B cell (primary cell): Measurements from ENCODE around the gene ALDH8A1. TPM values are rescaled to one million over a fixed set of nuclear protein-coding genes. Genes with fewer than 3 reads are reported as not detected.

Experiments
- ATAC-seq: fragments of 200-7000 bp; cut with Tn5 transposase; one replicate; pipeline ENCODE4 v1.10.0; 2021; ENCODE audit warnings: low read depth, mild to moderate bottlenecking, moderate number of reproducible peaks, moderate library complexity
- CTCF ChIA-PET: fragments of 350-600 bp; sonication (Branson Sonifier 250); formaldehyde crosslinking; loops from one replicate; lab custom pipeline; 2021; ENCODE audit warnings: antibody characterized with exemption, inconsistent platforms; lab: Charles Lee
- POLR2A ChIA-PET: fragments of 350-600 bp; sonication (Branson Sonifier 250); formaldehyde crosslinking; loops from one replicate; lab custom pipeline; 2021; ENCODE audit warnings: antibody characterized with exemption; lab: Charles Lee
- DNase-seq: peaks from one replicate; pipeline ENCODE4 v3.0.0; 2013
- H2AFZ ChIP-seq: 2 replicates; pipeline ENCODE4 v1.6.1; 2012; ENCODE audit warnings: mild to moderate bottlenecking, low read depth, low read length; ENCODE audit not compliant: insufficient read depth, poor library complexity, severe bottlenecking
- H3K27ac ChIP-seq, 2 donors: 1 replicate in 1 of 2; 2 replicates in 1 of 2; pipeline ENCODE4 v1.5.1; 2012 to 2013; ENCODE audit warnings: low read length in 2 of 2, mild to moderate bottlenecking in 2 of 2, moderate library complexity in 1 of 2
- H3K27me3 ChIP-seq, 4 experiments: fragments of 200-600 bp in 1 of 4; sonication (generic) in 1 of 4; replicated peaks in 1 of 4; 1 replicate in 2 of 4; 2 replicates in 2 of 4; pipeline versions ENCODE4 v1.6.1 to v1.7.0; 2013 to 2016; ENCODE audit warnings: low read length in 3 of 4, mild to moderate bottlenecking in 2 of 4, mixed read lengths in 1 of 4, moderate library complexity in 1 of 4; ENCODE audit not compliant: insufficient read depth in 4 of 4, control insufficient read depth in 3 of 4; ENCODE audit errors: control extremely low read depth in 1 of 4
- H3K36me3 ChIP-seq, 2 experiments: replicated peaks in 1 of 2; 1 replicate in 1 of 2; 2 replicates in 1 of 2; pipeline versions ENCODE4 v1.6.1 to v1.7.1; 2013; ENCODE audit warnings: low read length in 1 of 2; ENCODE audit not compliant: insufficient read depth in 2 of 2, control insufficient read depth in 1 of 2; ENCODE audit errors: control extremely low read depth in 1 of 2, extremely low read depth in 1 of 2
- H3K4me1 ChIP-seq, 2 donors: fragments of 200-600 bp in 1 of 2; sonication (generic) in 1 of 2; 1 replicate in 1 of 2; 2 replicates in 1 of 2; pipeline versions ENCODE4 v1.5.1 to v1.6.1; 2013 to 2017; ENCODE audit warnings: low read length in 2 of 2; ENCODE audit not compliant: control insufficient read depth in 2 of 2, insufficient read depth in 2 of 2
- H3K4me2 ChIP-seq: replicated peaks from 2 replicates; pipeline ENCODE3; 2012; ENCODE audit warnings: mild to moderate bottlenecking, low read depth, low read length; ENCODE audit not compliant: poor library complexity, severe bottlenecking
- H3K4me3 ChIP-seq, 5 experiments: fragments of 200-600 bp in 1 of 5; sonication (generic) in 1 of 5; 1 replicate in 3 of 5; 2 replicates in 2 of 5; pipeline versions ENCODE4 v1.5.1 to v1.7.0; 2011 to 2016; ENCODE audit warnings: low read length in 4 of 5, mild to moderate bottlenecking in 4 of 5, low read depth in 2 of 5, control low read depth in 1 of 5, moderate library complexity in 1 of 5; ENCODE audit not compliant: insufficient read depth in 1 of 5; ENCODE audit errors: control extremely low read depth in 1 of 5, extremely low read depth in 1 of 5
- H3K79me2 ChIP-seq: fragments of 200-600 bp; sonication (generic); one replicate; pipeline ENCODE4 v1.6.0; 2016; ENCODE audit warnings: low read length; ENCODE audit not compliant: control insufficient read depth, insufficient read depth
- H3K9ac ChIP-seq: fragments of 200-600 bp; sonication (generic); 2 replicates; pipeline ENCODE4 v1.6.1; 2017; ENCODE audit warnings: mild to moderate bottlenecking, low read length, moderate library complexity
- H3K9me3 ChIP-seq, 3 donors: one replicate each; pipeline versions ENCODE4 v1.6.1 to v1.7.1; 2013; ENCODE audit warnings: low read length in 2 of 3; ENCODE audit not compliant: control insufficient read depth in 2 of 3, insufficient read depth in 1 of 3; ENCODE audit errors: control extremely low read depth in 1 of 3
- H4K20me1 ChIP-seq: 2 replicates; pipeline ENCODE4 v1.6.0; 2012; ENCODE audit warnings: mild to moderate bottlenecking, low read length; ENCODE audit not compliant: insufficient read depth, control insufficient read depth, poor library complexity, severe bottlenecking
- H3K27ac Mint-ChIP-seq: one replicate; pipeline ENCODE4 v1.8.0; 2021; ENCODE audit warnings: mixed read lengths
- H3K27me3 Mint-ChIP-seq: one replicate; pipeline ENCODE4 v1.8.0; 2021; ENCODE audit warnings: mixed read lengths
- H3K4me1 Mint-ChIP-seq: one replicate; pipeline ENCODE4 v1.8.0; 2021; ENCODE audit warnings: mixed read lengths
- H3K4me3 Mint-ChIP-seq: one replicate; pipeline ENCODE4 v1.8.0; 2021; ENCODE audit warnings: mixed read lengths
- H3K9me3 Mint-ChIP-seq: one replicate; pipeline ENCODE4 v1.8.0; 2022; ENCODE audit warnings: mixed read lengths; ENCODE audit not compliant: insufficient read depth
- CTCF ChIP-seq: fragments of 200-600 bp; IDR thresholded peaks from one replicate; pipeline ENCODE4 v1.8.0; 2022; ENCODE audit warnings: antibody characterized with exemption, mild to moderate bottlenecking
- EZH2 ChIP-seq: IDR thresholded peaks from 2 replicates; pipeline ENCODE4 v1.6.1; 2012; ENCODE audit warnings: borderline replicate concordance, low read depth, mild to moderate bottlenecking, moderate library complexity, low read length; ENCODE audit not compliant: insufficient read depth, poor library complexity, severe bottlenecking
- WGBS: methylation state at CpG from one replicate; pipeline ENCODE4 v1.1.5; 2013; ENCODE audit warnings: missing lambda C conversion rate; ENCODE audit not compliant: insufficient coverage; 5-methylcytosine and 5-hydroxymethylcytosine counted together
- intact Hi-C: fragments of 100-400 bp; cut with micrococcal nuclease; formaldehyde crosslinking; loops from one replicate; pipeline ENCODE4 v1.10.0; 2022
- polyA plus RNA-seq: library from polyadenylated mRNA; depleted of rRNA; stranded (reverse); fragments of >200 nt; gene quantifications from 2 replicates; pipeline ENCODE4 v1.2.3, GENCODE V29; 2012
- total RNA-seq, 2 donors: library from RNA; stranded (reverse); fragments of 120-200 nt in 1 of 2; gene quantifications; 1 replicate in 1 of 2; 2 replicates in 1 of 2; pipeline versions ENCODE4 v1.2.3 to v1.2.4, GENCODE V29; 2013 to 2022

ALDH8A1 gene
- total and polyA plus RNA-seq, 2 donors (not counting 1 experiment from before 2014, with no cell fraction given): 0.49 to 1.1 TPM

- H3K27ac ChIP-seq: no peak overlapping the region
- H3K9me3 ChIP-seq: peaks cover 0 to 6% (median 0%) of the 10 kb centered on the region in 3 donors
- peaks cover 0 to 5% (median 3%) of the 10 kb centered on the region in 4 experiments for H3K27me3 ChIP-seq
- TF ChIP-seq EZH2 (no peak), CTCF (no peak)
- Mint-ChIP-seq H3K4me1 (no peaks in the 10 kb centered on the region), H3K27ac (no peak overlapping the region), H3K4me3 (no peak overlapping the region), H3K9me3 (peaks cover 2% of the 10 kb centered on the region), H3K27me3 (peaks cover 26% of the 10 kb centered on the region)
- 94% methylated on average over 3 of the region's 3 CpGs for WGBS
- no peak overlapping the region for H3K9ac ChIP-seq
- no peak for DNase-seq
- POLR2A ChIA-PET: no interaction called here
- no peaks in the 10 kb centered on the region for H3K4me1 ChIP-seq
- no peaks in the 10 kb centered on the region for H3K36me3 ChIP-seq
- no peak overlapping the region for H3K4me3 ChIP-seq
- intact Hi-C loops: no loop called here
- H2AFZ ChIP-seq: no peak overlapping the region
- no peak overlapping the region for H3K4me2 ChIP-seq
- H3K79me2 ChIP-seq: no peaks in the 10 kb centered on the region
- no peaks in the 10 kb centered on the region for H4K20me1 ChIP-seq
- CTCF ChIA-PET: interaction anchor here (0.7 to 1.7 kb wide), 2 partner anchors 200 to 732 kb away, joined by 4 to 5 read pairs; no protein-coding TSS in a partner anchor
- no peak for ATAC-seq
Measured at GRCh38 chr6:134888316-134888715, 61.6 kb downstream of the ALDH8A1 start.

- H3K36me3 ChIP-seq: no peaks in the 10 kb centered on the region
- DNase-seq: no peak
- no peaks in the 10 kb centered on the region for H3K9me3 ChIP-seq
- Mint-ChIP-seq H3K9me3 (no peaks in the 10 kb centered on the region), H3K27ac (no peak overlapping the region), H3K27me3 (peaks cover 25% of the 10 kb centered on the region), H3K4me1 (no peaks in the 10 kb centered on the region), H3K4me3 (no peak overlapping the region)
- no peaks in the 10 kb centered on the region for H3K79me2 ChIP-seq
- no peak overlapping the region for H2AFZ ChIP-seq
- TF ChIP-seq CTCF (no peak), EZH2 (no peak)
- peaks cover 0 to 5% (median 2%) of the 10 kb centered on the region in 4 experiments for H3K27me3 ChIP-seq
- ChIA-PET CTCF (interaction anchor here (1.2 to 5.2 kb wide), 3 partner anchors 55 to 762 kb away, joined by 3 to 39 read pairs (median 34); no protein-coding TSS in a partner anchor), POLR2A (no interaction called here)
- ATAC-seq: no peak
- intact Hi-C loops: no loop called here
- no peaks in the 10 kb centered on the region for H4K20me1 ChIP-seq
- no peak overlapping the region for H3K4me2 ChIP-seq
- H3K4me3 ChIP-seq: no peak overlapping the region
- no peak overlapping the region for H3K9ac ChIP-seq
- WGBS: no CpG with 5 or more reads among the region's 3 CpGs
- H3K4me1 ChIP-seq: peaks cover 0 to 3% of the 10 kb centered on the region in 2 donors
- H3K27ac ChIP-seq: no peak overlapping the region
Measured at GRCh38 chr6:134884752-134885151, 65.1 kb downstream of the ALDH8A1 start.
